Testis (tissue), 2 donors: ENCODE data around the gene GCHFR.

Experiments used
- POLR2A ChIP-seq: fragments of 450-650 bp; IDR thresholded peaks from one replicate; pipeline ENCODE4 v1.6.1; 2017; ENCODE audit warnings: antibody characterized with exemption, mild to moderate bottlenecking, moderate library complexity
- TF ChIP-seq, protein P1 (sequence below), 3 experiments: fragments of 450-650 bp in 2 of 3; fragments of 200-600 bp in 1 of 3; sonication (generic) in 1 of 3; IDR thresholded peaks; one replicate each; pipeline ENCODE4 v1.5.1; 2016 to 2019; ENCODE audit warnings: antibody characterized with exemption in 3 of 3, mild to moderate bottlenecking in 2 of 3, moderate library complexity in 1 of 3

DNA sequence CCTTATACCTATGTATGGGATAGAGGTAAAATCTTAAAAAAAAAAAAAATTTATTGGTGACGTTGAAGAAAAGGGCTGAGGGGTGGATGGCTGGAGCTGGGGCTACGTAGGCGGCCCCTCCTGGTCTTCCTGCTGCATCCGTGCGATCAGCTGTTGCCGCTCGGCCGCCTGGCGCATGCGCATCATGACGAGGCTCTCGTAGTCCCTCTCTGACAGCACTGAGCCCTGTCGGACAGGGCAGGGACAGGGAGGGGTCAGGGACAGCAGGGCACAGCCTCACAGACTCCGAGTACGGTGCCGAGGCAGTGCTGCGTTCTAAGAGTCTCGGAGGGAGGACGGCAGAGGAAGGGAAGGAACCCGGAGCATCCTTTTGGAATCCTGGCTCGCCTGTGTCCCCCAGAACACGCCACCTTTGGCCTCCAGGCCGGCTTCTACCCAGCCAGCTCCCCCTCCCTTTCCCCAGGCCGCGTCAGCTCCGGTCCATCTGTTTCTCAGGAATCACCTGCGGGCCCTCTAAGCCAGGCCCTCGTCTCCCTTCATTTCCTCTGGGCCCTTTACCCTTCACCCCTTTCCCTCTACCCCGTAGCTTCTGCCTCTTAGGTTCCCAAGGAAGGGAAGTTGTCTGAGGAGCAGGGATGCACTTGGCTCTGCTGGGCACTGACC, 4.1 kb downstream of the GCHFR start:
- TF ChIP-seq, protein P1, sequence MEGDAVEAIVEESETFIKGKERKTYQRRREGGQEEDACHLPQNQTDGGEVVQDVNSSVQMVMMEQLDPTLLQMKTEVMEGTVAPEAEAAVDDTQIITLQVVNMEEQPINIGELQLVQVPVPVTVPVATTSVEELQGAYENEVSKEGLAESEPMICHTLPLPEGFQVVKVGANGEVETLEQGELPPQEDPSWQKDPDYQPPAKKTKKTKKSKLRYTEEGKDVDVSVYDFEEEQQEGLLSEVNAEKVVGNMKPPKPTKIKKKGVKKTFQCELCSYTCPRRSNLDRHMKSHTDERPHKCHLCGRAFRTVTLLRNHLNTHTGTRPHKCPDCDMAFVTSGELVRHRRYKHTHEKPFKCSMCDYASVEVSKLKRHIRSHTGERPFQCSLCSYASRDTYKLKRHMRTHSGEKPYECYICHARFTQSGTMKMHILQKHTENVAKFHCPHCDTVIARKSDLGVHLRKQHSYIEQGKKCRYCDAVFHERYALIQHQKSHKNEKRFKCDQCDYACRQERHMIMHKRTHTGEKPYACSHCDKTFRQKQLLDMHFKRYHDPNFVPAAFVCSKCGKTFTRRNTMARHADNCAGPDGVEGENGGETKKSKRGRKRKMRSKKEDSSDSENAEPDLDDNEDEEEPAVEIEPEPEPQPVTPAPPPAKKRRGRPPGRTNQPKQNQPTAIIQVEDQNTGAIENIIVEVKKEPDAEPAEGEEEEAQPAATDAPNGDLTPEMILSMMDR (IDR thresholded peaks at IDR 0.05): no peak
- no peak for TF ChIP-seq POLR2A
